Adrenal gland (tissue), 12 donors: ENCODE results near the gene ITGA2. TPM values are rescaled to one million over a fixed set of nuclear protein-coding genes. Genes with fewer than 3 reads are reported as not detected.

Experiments used
- DNase-seq, 7 donors: peaks; one replicate each; pipeline ENCODE4 v3.0.0-alpha.2; 2019 to 2020
- H3K27ac ChIP-seq, 5 donors: fragments of 200-600 bp; sonication (generic) in 4 of 5; 1 replicate in 3 of 5; 2 replicates in 2 of 5; pipeline versions ENCODE4 v1.5.1 to v1.8.0; 2016 to 2020; ENCODE audit warnings: mild to moderate bottlenecking in 1 of 5
- H3K27me3 ChIP-seq: fragments of 200-600 bp; 2 replicates; pipeline ENCODE4 v1.8.0; 2021
- H3K36me3 ChIP-seq, 2 donors: fragments of 200-600 bp; replicated peaks in 1 of 2; 1 replicate in 1 of 2; 2 replicates in 1 of 2; pipeline versions ENCODE4 v1.5.1 to v1.8.0; 2018 to 2022
- H3K4me1 ChIP-seq, 2 donors: fragments of 200-600 bp; replicated peaks in 1 of 2; 1 replicate in 1 of 2; 2 replicates in 1 of 2; pipeline versions ENCODE4 v1.5.1 to v1.8.0; 2018 to 2021
- H3K4me3 ChIP-seq, 4 donors: fragments of 200-600 bp; sonication (generic) in 3 of 4; one replicate each; pipeline ENCODE4 v1.5.1; 2016 to 2018
- H3K9me3 ChIP-seq, 3 donors: fragments of 200-600 bp; sonication (generic) in 1 of 3; replicated peaks in 1 of 3; 1 replicate in 2 of 3; 2 replicates in 1 of 3; pipeline versions ENCODE4 v1.5.1 to v1.8.0; 2016 to 2021
- CTCF ChIP-seq, 6 experiments: fragments of 450-650 bp in 4 of 6; fragments of 200-600 bp in 2 of 6; sonication (generic) in 1 of 6; IDR thresholded peaks; 1 replicate in 5 of 6; 2 replicates in 1 of 6; pipeline versions ENCODE4 v1.5.1 to v1.8.0; 2016 to 2021; ENCODE audit warnings: antibody characterized with exemption in 6 of 6, mild to moderate bottlenecking in 2 of 6, moderate library complexity in 1 of 6
- POLR2A ChIP-seq, 2 donors: fragments of 450-650 bp; IDR thresholded peaks; one replicate each; pipeline ENCODE4 v1.6.1; 2017; ENCODE audit warnings: antibody characterized with exemption in 2 of 2, mild to moderate bottlenecking in 2 of 2, moderate library complexity in 1 of 2
- WGBS, 4 donors: extraction: QIAGEN DNeasy Blood & Tissue Kit in 2 of 4; methylation state at CpG; one replicate each; pipeline versions ENCODE4 v1.1.5 to v1.1.7; 2013 to 2017; 5-methylcytosine and 5-hydroxymethylcytosine counted together
- intact Hi-C, 2 donors: fragments of 100-400 bp; cut with DNase I; formaldehyde crosslinking; loops; one replicate each; pipeline versions ENCODE4 v1.14.1 to v1.15.0; 2022 to 2023
- polyA plus RNA-seq, 3 donors: library from polyadenylated mRNA; stranded (reverse); fragments of 200-250 nt in 2 of 3; fragments of 350-450 nt in 1 of 3; fragmentation: Illumina TruSeq in 1 of 3; extraction: RNeasy Lipid Tissue Mini Kit (QIAGEN cat#74804) in 1 of 3; gene quantifications; one replicate each; pipeline ENCODE4 v1.2.3, GENCODE V29; 2013 to 2014
- total RNA-seq, 9 donors: library from RNA; depleted of rRNA in 4 of 9; stranded (reverse); fragments of >200 nt in 4 of 9; fragments of 120-200 nt in 1 of 9; fragmentation: NEBNext Ultra II Directional in 1 of 9; extraction: Animal tissue kit (Norgen Biotek cat#: 25700) in 1 of 9; gene quantifications; one replicate each; pipeline versions ENCODE4 v1.1.0 to v1.2.4, GENCODE V29; 2013 to 2023
- donor health status: healthy with polysubstance abuse.
- donor health status: Bipolar disorder and iron deficiency.
- donor health status: DM: yes; HTN: yes; CAD: no.
- donor health status: DM: no; HTN: no; CAD: no.
- donor health status: DM: no; HTN: no; CAD: no.
- donor health status: DM: yes; HTN: yes; CAD: no.

Gene ITGA2
- total and polyA plus RNA-seq, 12 donors = 1.8 to 127 (median 20.8) TPM

GRCh38 chr5:53035868-53036381 is 46.8 kb downstream of the ITGA2 start:
- intact Hi-C loops = no loop called here
- Histone ChIP-seq H3K9me3 (no peaks in the 10 kb centered on the region), H3K36me3 (no peaks in the 10 kb centered on the region), H3K27ac (no peak overlapping the region), H3K4me1 (peaks cover 13 to 36% of the 10 kb centered on the region in 2 donors), H3K27me3 (no peaks in the 10 kb centered on the region), H3K4me3 (no peak overlapping the region)
- TF ChIP-seq POLR2A (IDR thresholded peaks at IDR 0.05) (no peak), CTCF (IDR thresholded peaks at IDR 0.05) (peak in 1 of 6 experiments; percentile 15)
- no peak for DNase-seq
- 55 to 69% (median 62%) methylated on average over 2 of the region's 2 CpGs for WGBS, 4 donors

GRCh38 chr5:53037141-53037859 is 48.1 kb downstream of the ITGA2 start:
- peak overlapping the region in 2 of 5 donors; percentile 4 to 18 for H3K27ac ChIP-seq
- no peaks in the 10 kb centered on the region for H3K27me3 ChIP-seq
- H3K36me3 ChIP-seq = no peaks in the 10 kb centered on the region
- TF ChIP-seq CTCF (IDR thresholded peaks at IDR 0.05) = no peak
- WGBS, 4 donors = 52 to 74% (median 59%) methylated on average over 3 of the region's 3 CpGs
- intact Hi-C loops = no loop called here
- DNase-seq = no peak
- peaks cover 13 to 29% of the 10 kb centered on the region in 2 donors for H3K4me1 ChIP-seq
- no peak overlapping the region for H3K4me3 ChIP-seq
- no peaks in the 10 kb centered on the region for H3K9me3 ChIP-seq

GRCh38 chr5:53038196-53038847 is 49.2 kb downstream of the ITGA2 start:
- no peak overlapping the region for H3K4me3 ChIP-seq
- peaks cover 13 to 24% of the 10 kb centered on the region in 2 donors for H3K4me1 ChIP-seq
- intact Hi-C loops = no loop called here
- DNase-seq = peak in 1 of 7 donors; percentile 15
- no peaks in the 10 kb centered on the region for H3K9me3 ChIP-seq
- TF ChIP-seq CTCF (IDR thresholded peaks at IDR 0.05) (no peak), POLR2A (IDR thresholded peaks at IDR 0.05) (no peak)
- WGBS, 4 donors = 60 to 74% (median 68%) methylated on average over 4 to 5 of the region's 5 CpGs
- no peaks in the 10 kb centered on the region for H3K27me3 ChIP-seq
- H3K36me3 ChIP-seq = no peaks in the 10 kb centered on the region
- peak overlapping the region in 1 of 5 donors; percentile 18 for H3K27ac ChIP-seq

- Histone ChIP-seq H3K27ac (no peak overlapping the region), H3K4me1 (peaks cover 20 to 31% of the 10 kb centered on the region in 2 donors), H3K4me3 (no peak overlapping the region), H3K9me3 (no peaks in the 10 kb centered on the region), H3K27me3 (no peaks in the 10 kb centered on the region), H3K36me3 (no peaks in the 10 kb centered on the region)
- WGBS, 4 donors = 79 to 82% (median 80%) methylated on average over 3 of the region's 3 CpGs
- TF ChIP-seq CTCF (IDR thresholded peaks at IDR 0.05) (no peak), POLR2A (IDR thresholded peaks at IDR 0.05) (no peak)
- no peak for DNase-seq
- intact Hi-C loops = no loop called here
Measured at GRCh38 chr5:53039855-53040254, 50.7 kb downstream of the ITGA2 start.
